ENCODE measurements around the gene ESRRA. TPM values are rescaled to one million over a fixed set of nuclear protein-coding genes. Genes with fewer than 3 reads are reported as not detected.

ESRRA gene
- total RNA-seq, 2 experiments from 2014 or later, result 28.6 to 57.8 TPM

GRCh38 chr11:64295760-64296159 lies 9.6 kb upstream of the ESRRA start:
- H3K4me1 ChIP-seq (ENCODE audit: insufficient read depth, low read length, poor library complexity, severe bottlenecking), result peaks cover 7% of the 10 kb centered on the region

GRCh38 chr11:64296236-64296635 lies 9.1 kb upstream of the ESRRA start:
- peaks cover 9% of the 10 kb centered on the region for H3K4me1 ChIP-seq (ENCODE audit: insufficient read depth, low read length, poor library complexity, severe bottlenecking)
- no TSS peak for BruUV-seq (replicated peaks)
- no peak overlapping the region for H3K4me3 ChIP-seq (ENCODE audit: low read depth, low read length, poor library complexity, severe bottlenecking)
- H2AFZ ChIP-seq (ENCODE audit: low read length), result no peak overlapping the region
- no peak overlapping the region for H3K27ac ChIP-seq (ENCODE audit: low read depth, low read length, poor library complexity, severe bottlenecking)
- DNase-seq (ENCODE audit: low spot score), result no peak
- POLR2A ChIA-PET, result no interaction called here
- no peak for TF ChIP-seq EZH2phosphoT487 (IDR thresholded peaks at IDR 0.05; ENCODE audit: borderline replicate concordance, low read depth, low read length)
- TF ChIP-seq CTCF (conservative IDR thresholded peaks at IDR 0.05; ENCODE audit: low read length), result no peak
- no peaks in the 10 kb centered on the region for H3K9me3 ChIP-seq (ENCODE audit: low read length)
- intact Hi-C loops (cut with micrococcal nuclease; ENCODE audit: unreplicated experiment), result no loop called here
- H4K20me1 ChIP-seq (ENCODE audit: insufficient read depth, low read length), result no peaks in the 10 kb centered on the region
- no peaks in the 10 kb centered on the region for H3K79me2 ChIP-seq (ENCODE audit: insufficient read depth, low read depth, low read length)
- H3K36me3 ChIP-seq (ENCODE audit: insufficient read depth, low read length), result no peaks in the 10 kb centered on the region
- H3K9me2 ChIP-seq (ENCODE audit: insufficient read depth, low read length), result no peaks in the 10 kb centered on the region
- H3K4me2 ChIP-seq (ENCODE audit: low read length), result no peak overlapping the region
- CTCF ChIA-PET (ENCODE audit: unreplicated experiment), result no interaction called here

More at GRCh38 chr11:64295760-64296159, 9.6 kb upstream of the ESRRA start:
- no TSS peak for BruUV-seq (replicated peaks)
- Histone ChIP-seq H3K9me2 (ENCODE audit: insufficient read depth, low read length) (no peaks in the 10 kb centered on the region), H3K9me3 (ENCODE audit: low read length) (no peaks in the 10 kb centered on the region), H4K20me1 (ENCODE audit: insufficient read depth, low read length) (no peaks in the 10 kb centered on the region), H3K4me2 (ENCODE audit: low read length) (no peak overlapping the region), H3K27ac (ENCODE audit: low read depth, low read length, poor library complexity, severe bottlenecking) (no peak overlapping the region), H2AFZ (ENCODE audit: low read length) (no peak overlapping the region), H3K36me3 (ENCODE audit: insufficient read depth, low read length) (no peaks in the 10 kb centered on the region), H3K4me3 (ENCODE audit: low read depth, low read length, poor library complexity, severe bottlenecking) (no peak overlapping the region), H3K79me2 (ENCODE audit: insufficient read depth, low read depth, low read length) (no peaks in the 10 kb centered on the region)
- TF ChIP-seq CTCF (conservative IDR thresholded peaks at IDR 0.05; ENCODE audit: low read length), result no peak
- TF ChIP-seq EZH2phosphoT487 (IDR thresholded peaks at IDR 0.05; ENCODE audit: borderline replicate concordance, low read depth, low read length), result no peak
- CTCF ChIA-PET (ENCODE audit: unreplicated experiment), result no interaction called here
- POLR2A ChIA-PET, result no interaction called here
- no peak for DNase-seq (ENCODE audit: low spot score)
- intact Hi-C loops (cut with micrococcal nuclease; ENCODE audit: unreplicated experiment), result no loop called here

- Histone ChIP-seq H3K4me3 (ENCODE audit: low read depth, low read length, poor library complexity, severe bottlenecking) (no peak overlapping the region), H3K27ac (ENCODE audit: low read depth, low read length, poor library complexity, severe bottlenecking) (no peak overlapping the region), H3K9me3 (ENCODE audit: low read length) (no peaks in the 10 kb centered on the region), H3K79me2 (ENCODE audit: insufficient read depth, low read depth, low read length) (no peaks in the 10 kb centered on the region), H3K36me3 (ENCODE audit: insufficient read depth, low read length) (no peaks in the 10 kb centered on the region), H3K4me1 (ENCODE audit: insufficient read depth, low read length, poor library complexity, severe bottlenecking) (peaks cover 9% of the 10 kb centered on the region), H4K20me1 (ENCODE audit: insufficient read depth, low read length) (no peaks in the 10 kb centered on the region), H3K9me2 (ENCODE audit: insufficient read depth, low read length) (no peaks in the 10 kb centered on the region), H2AFZ (ENCODE audit: low read length) (no peak overlapping the region), H3K4me2 (ENCODE audit: low read length) (no peak overlapping the region)
- no TSS peak for BruUV-seq (replicated peaks)
- ChIA-PET POLR2A (no interaction called here), CTCF (ENCODE audit: unreplicated experiment) (no interaction called here)
- no peak for DNase-seq (ENCODE audit: low spot score)
- intact Hi-C loops (cut with micrococcal nuclease; ENCODE audit: unreplicated experiment), result no loop called here
- no peak for TF ChIP-seq EZH2phosphoT487 (IDR thresholded peaks at IDR 0.05; ENCODE audit: borderline replicate concordance, low read depth, low read length)
- TF ChIP-seq CTCF (conservative IDR thresholded peaks at IDR 0.05; ENCODE audit: low read length), result no peak
These were observed 8.3 kb upstream of the ESRRA start for GRCh38 chr11:64296830-64297698.

All from OCI-LY7 (cell line).